GM10266 (cell line): Measurements from ENCODE around the gene RPL10.
A peak's percentile ranks its signal among the peaks of the same experiment; 100 is the strongest.

Experiments used
- DNase-seq: peaks from one replicate; pipeline ENCODE4 v3.0.0; 2012; ENCODE audit errors: extremely low spot score
- TF ChIP-seq, protein P1 (sequence below): IDR thresholded peaks from 2 replicates; pipeline ENCODE4 v1.5.1; 2012; ENCODE audit warnings: mild to moderate bottlenecking, low read depth; ENCODE audit not compliant: control insufficient read depth, insufficient read depth; ENCODE audit errors: missing control alignments

The RPL10 gene

DNA sequence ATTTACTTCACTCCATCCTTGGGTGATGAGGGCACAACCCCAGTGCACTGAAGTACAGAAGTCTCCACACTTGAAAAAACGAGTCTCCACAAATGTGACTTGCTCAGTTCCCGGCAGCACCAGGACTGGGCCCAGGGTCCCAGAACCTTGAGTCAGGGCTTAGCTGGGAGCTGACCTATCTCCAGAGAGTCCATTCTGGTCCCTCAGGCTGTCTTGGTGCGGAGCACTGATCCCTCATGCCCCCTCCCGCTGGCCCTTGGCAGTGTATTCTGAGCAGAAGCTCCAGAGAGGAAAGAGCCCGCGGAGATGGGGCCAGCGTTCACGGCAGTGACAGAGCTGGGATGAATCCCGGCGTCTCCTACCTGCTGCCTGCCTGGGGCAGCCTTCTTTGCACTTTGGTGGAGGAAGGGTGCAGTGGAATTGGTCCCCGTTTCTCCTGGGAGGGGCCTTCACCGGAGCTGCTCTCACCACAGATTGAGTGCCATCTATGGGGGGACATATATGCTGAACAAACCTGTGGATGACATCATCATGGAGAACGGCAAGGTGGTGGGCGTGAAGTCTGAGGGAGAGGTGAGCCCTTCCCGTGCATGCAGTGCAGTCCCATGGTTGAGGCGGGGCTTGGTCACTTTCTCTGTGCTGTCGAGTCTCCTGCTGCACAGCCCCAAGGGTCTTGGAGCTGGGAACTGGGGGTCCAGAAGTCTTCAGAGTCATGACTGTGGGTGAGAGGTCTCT is 42.6 kb downstream of the RPL10 start:
- TF ChIP-seq, protein P1, sequence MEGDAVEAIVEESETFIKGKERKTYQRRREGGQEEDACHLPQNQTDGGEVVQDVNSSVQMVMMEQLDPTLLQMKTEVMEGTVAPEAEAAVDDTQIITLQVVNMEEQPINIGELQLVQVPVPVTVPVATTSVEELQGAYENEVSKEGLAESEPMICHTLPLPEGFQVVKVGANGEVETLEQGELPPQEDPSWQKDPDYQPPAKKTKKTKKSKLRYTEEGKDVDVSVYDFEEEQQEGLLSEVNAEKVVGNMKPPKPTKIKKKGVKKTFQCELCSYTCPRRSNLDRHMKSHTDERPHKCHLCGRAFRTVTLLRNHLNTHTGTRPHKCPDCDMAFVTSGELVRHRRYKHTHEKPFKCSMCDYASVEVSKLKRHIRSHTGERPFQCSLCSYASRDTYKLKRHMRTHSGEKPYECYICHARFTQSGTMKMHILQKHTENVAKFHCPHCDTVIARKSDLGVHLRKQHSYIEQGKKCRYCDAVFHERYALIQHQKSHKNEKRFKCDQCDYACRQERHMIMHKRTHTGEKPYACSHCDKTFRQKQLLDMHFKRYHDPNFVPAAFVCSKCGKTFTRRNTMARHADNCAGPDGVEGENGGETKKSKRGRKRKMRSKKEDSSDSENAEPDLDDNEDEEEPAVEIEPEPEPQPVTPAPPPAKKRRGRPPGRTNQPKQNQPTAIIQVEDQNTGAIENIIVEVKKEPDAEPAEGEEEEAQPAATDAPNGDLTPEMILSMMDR: no peak
- no peak for DNase-seq

DNA sequence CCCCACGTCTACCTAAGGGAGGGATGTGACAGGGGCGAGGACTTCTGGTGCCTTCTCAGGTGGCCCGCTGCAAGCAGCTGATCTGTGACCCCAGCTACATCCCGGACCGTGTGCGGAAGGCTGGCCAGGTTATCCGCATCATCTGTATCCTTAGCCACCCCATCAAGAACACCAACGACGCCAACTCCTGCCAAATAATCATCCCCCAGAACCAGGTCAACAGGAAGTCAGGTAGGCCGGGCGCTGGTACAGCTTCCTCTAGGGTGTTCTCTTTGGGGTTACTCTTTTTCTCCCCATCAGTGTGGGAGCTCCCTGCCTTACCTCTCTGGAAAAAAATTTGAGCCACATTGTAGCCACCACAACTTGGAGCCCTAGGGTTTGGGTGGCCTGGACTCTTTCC is 43.4 kb downstream of the RPL10 start:
- DNase-seq: no peak
- TF ChIP-seq, protein P1: no peak

DNA sequence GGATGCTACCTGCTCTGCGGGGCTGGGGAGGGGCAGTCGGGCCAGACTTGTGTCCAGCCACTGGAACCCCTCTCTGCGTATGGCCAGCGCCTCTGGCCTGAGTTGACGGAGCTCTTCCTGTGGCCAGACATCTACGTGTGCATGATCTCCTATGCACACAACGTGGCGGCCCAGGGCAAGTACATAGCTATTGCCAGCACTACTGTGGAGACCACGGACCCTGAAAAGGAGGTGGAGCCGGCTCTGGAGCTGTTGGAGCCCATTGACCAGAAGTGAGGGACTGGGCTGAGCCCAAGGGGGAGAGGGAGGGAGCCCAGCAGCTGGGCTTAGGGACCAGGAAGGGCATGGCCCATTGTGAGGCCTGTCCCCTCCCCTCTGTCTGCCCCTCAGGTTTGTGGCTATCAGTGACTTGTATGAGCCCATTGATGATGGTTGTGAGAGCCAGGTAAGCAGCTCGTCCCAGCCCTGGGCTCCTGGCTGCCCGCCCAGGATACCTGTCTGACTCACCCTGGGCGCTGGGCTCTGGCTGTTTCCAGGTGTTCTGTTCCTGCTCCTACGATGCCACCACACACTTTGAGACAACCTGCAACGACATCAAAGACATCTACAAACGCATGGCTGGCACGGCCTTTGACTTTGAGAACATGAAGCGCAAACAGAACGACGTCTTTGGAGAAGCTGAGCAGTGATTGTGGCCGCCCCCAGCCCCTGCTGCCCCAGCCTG is 44.0 kb downstream of the RPL10 start:
- DNase-seq: no peak
- TF ChIP-seq, protein P1: no peak

DNA sequence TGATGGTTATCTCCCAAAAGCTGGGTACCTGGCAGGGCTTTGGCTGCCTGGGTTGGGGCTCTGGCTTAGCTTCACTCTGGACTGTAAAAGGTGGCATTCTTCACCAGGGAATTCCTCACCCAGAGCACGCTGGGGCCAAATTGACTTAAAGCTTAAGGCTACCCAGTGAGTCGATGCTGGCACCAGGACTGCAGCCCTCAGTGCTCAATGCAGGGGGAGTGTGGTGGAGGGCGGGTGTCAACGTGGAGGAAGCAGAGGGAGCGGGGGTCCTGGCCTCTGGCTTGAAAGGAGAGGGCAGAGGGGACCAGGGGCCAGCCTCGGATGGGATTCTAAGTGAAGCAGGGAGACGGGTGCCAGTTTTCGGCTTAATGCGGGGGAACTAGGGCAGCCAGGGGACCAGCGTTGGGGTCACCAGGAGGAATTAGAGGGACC is 45.3 kb downstream of the RPL10 start:
- TF ChIP-seq, protein P1: no peak
- no peak for DNase-seq

DNA sequence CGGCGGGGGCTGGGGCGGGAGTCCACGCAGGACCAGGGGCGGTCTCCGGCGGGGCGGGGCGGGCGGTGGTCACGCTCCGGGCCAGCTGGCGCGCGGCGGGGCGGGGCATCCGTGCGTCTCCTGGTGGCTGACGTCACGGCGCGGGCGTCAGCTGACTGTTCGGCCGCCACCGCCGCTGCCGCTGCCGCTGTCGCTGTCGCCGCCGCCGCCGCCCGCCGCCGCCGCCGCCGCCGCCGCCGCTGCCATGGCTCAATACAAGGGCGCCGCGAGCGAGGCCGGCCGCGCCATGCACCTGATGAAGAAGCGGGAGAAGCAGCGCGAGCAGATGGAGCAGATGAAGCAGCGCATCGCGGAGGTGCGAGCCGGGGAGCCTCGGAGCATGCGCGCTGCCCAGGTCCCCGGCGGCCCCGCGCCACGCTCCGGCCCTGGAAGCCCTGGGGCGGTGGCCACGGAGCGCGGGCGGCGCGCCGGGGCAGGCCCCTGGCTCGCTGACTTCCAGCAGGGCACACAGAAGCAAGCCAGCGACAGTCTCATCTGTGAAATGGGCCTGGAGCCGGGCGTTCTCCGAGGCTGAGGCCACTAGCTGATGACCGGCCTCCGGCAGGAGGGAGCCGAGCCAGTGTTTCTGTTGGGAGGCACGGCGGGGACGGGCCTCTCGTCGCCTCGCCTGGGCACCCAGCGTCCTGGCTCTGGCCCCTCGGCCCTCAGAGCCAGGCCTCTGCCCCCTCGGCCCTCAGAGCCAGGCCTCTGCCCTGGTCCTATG is 46.0 kb downstream of the RPL10 start, which contains the start of gene FAM50A:
TSS of gene FAM50A (plus strand) at position 150 of the 763 bp plus-strand sequence. CDS start at position 245, 95 bp downstream.
- peak; percentile 92 for DNase-seq

DNA sequence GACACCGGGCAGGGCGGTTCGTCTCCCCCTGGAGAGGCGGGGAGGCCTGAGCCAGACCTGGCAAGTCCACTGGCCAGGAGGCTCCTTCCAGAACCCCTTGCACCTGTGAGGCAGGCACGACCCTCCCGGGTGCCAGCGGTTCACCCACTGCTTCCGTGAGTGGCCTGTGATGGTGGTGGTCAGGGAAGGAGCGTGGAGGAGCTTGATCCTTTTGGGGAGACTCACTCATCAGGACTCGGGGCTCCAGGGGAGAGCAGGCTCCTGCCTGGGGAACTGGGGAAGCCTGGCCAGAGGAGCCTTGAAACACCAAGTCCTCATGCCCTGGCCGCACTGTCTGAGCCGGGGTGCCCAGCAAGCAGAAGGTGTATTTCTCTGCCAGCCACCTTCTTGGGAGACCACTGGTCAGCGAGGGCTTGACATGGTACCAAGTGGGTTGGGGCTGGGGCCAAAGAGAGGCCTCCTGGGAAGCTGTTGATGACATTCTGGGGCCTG is 46.6 kb downstream of the RPL10 start:
- TF ChIP-seq, protein P1: no peak
- DNase-seq: no peak

More for the DNA sequence above, 46.0 kb downstream of the RPL10 start, which contains the start of gene FAM50A:
- TF ChIP-seq, protein P1: no peak
